GM21367 (cell line): ENCODE results near the gene GRID1.
A peak's percentile ranks its signal among the peaks of the same experiment; 100 is the strongest.

Experiments
- ATAC-seq: cut with Tn5 transposase; IDR thresholded peaks from one replicate; pipeline ENCODE4 v1.9.1; 2021; ENCODE audit not compliant: unreplicated experiment

Gene GRID1

GRCh38 chr10:85648279-85648754, 718.3 kb downstream of the GRID1 start:
- ATAC-seq = no peak

- no peak for ATAC-seq
Observed at GRCh38 chr10:85647741-85648140, 718.9 kb downstream of the GRID1 start.

GRCh38 chr10:85645926-85646711, 720.5 kb downstream of the GRID1 start:
- ATAC-seq = no peak

- ATAC-seq = no peak
Observed at GRCh38 chr10:85645053-85645452, 721.5 kb downstream of the GRID1 start.

- ATAC-seq = no peak
Observed at GRCh38 chr10:85643845-85644525, 722.6 kb downstream of the GRID1 start.

GRCh38 chr10:85643171-85643844, 723.3 kb downstream of the GRID1 start:
- no peak for ATAC-seq

- no peak for ATAC-seq
Observed at GRCh38 chr10:85642421-85643170, 724.0 kb downstream of the GRID1 start.

GRCh38 chr10:85642082-85642420, 724.5 kb downstream of the GRID1 start:
- no peak for ATAC-seq

GRCh38 chr10:85641479-85642009, 725.1 kb downstream of the GRID1 start:
- ATAC-seq = no peak

- ATAC-seq = peak; percentile 65
Observed at GRCh38 chr10:85638797-85639196, 727.8 kb downstream of the GRID1 start.

GRCh38 chr10:85635650-85636049, 730.9 kb downstream of the GRID1 start:
- peak; percentile 43 for ATAC-seq

GRCh38 chr10:85624511-85624910, 742.1 kb downstream of the GRID1 start:
- ATAC-seq = no peak

GRCh38 chr10:85623758-85624157, 742.8 kb downstream of the GRID1 start:
- no peak for ATAC-seq

- ATAC-seq = no peak
Observed at GRCh38 chr10:85623342-85623741, 743.3 kb downstream of the GRID1 start.

GRCh38 chr10:85622425-85622824, 744.2 kb downstream of the GRID1 start:
- ATAC-seq = no peak

- no peak for ATAC-seq
Observed at GRCh38 chr10:85621562-85621961, 745.0 kb downstream of the GRID1 start.

- ATAC-seq = no peak
Observed at GRCh38 chr10:85620807-85621206, 745.8 kb downstream of the GRID1 start.

GRCh38 chr10:85619832-85620231, 746.8 kb downstream of the GRID1 start:
- ATAC-seq = no peak

GRCh38 chr10:85618841-85619240, 747.8 kb downstream of the GRID1 start:
- ATAC-seq = no peak

- ATAC-seq = no peak
Observed at GRCh38 chr10:85617751-85618546, 748.6 kb downstream of the GRID1 start.
